HCT116 (cell line): ENCODE results near the gene PAX2. TPM values are rescaled to one million over a fixed set of nuclear protein-coding genes. Genes with fewer than 3 reads are reported as not detected.

Source experiments
- ATAC-seq: fragments of 200-7000 bp; cut with Tn5 transposase; 2 replicates; pipeline ENCODE4 v1.9.1; 2020; ENCODE audit warnings: mild to moderate bottlenecking, moderate library complexity
- BruUV-seq: library from RNA; stranded (reverse); fragments of 400-500 nt; replicated peaks from 2 replicates; lab custom pipeline; 2021; lab: Mats Ljungman, UMichigan
- CTCF ChIA-PET: fragments of 300-600 bp; sonication (Branson Sonifier 250); formaldehyde crosslinking; loops from one replicate; lab custom pipeline; 2021; ENCODE audit warnings: antibody characterized with exemption; lab: Charles Lee
- POLR2A ChIA-PET: fragments of 300-600, 350-600 bp; sonication (Branson Sonifier 250); formaldehyde crosslinking; loops from one replicate; lab custom pipeline; 2021; ENCODE audit warnings: antibody characterized with exemption; lab: Charles Lee
- RAD21 ChIA-PET, 2 experiments: fragments of 300-600 bp; sonication (Branson Sonifier 250); formaldehyde crosslinking; loops; one replicate each; lab custom pipeline; 2023; ENCODE audit warnings: low total read pairs in 2 of 2; ENCODE audit not compliant: uncharacterized antibody in 2 of 2, unreplicated experiment in 2 of 2, low non-redundant PET in 1 of 2; lab: Charles Lee
- DNase-seq: peaks from one replicate; pipeline ENCODE4 v3.0.0-alpha.2; 2010; ENCODE audit warnings: low read depth, low spot score
- H2AFZ ChIP-seq: fragments of 200-600 bp; shearing (Covaris generic), sonication (generic); 2 replicates; pipeline ENCODE4 v1.6.1; 2017; ENCODE audit warnings: low read depth, mixed run types, mixed read lengths, antibody characterized with exemption, low read length; ENCODE audit not compliant: poor library complexity, severe bottlenecking
- H3K27ac ChIP-seq: 2 replicates; pipeline ENCODE4 v1.5.1; 2012; ENCODE audit warnings: low read depth, low read length
- H3K27me3 ChIP-seq: fragments of 200-600 bp; sonication (generic); 2 replicates; pipeline ENCODE4 v1.6.1; 2016; ENCODE audit warnings: mixed run types, low read length, mixed read lengths; ENCODE audit not compliant: insufficient read depth
- H3K36me3 ChIP-seq, 2 experiments: fragments of 200-500 bp in 1 of 2; fragments of 200-600 bp in 1 of 2; sonication (Bioruptor generic) in 1 of 2; sonication (generic) in 1 of 2; 2 replicates each; pipeline versions ENCODE4 v1.5.1 to v1.6.1; 2014 to 2016; ENCODE audit warnings: low read length in 2 of 2, inconsistent platforms in 1 of 2, mixed read lengths in 1 of 2, mixed run types in 1 of 2; ENCODE audit not compliant: insufficient read depth in 2 of 2, control insufficient read depth in 1 of 2
- H3K4me1 ChIP-seq, 2 experiments: fragments of 200-600 bp in 1 of 2; sonication (generic) in 1 of 2; 2 replicates each; pipeline versions ENCODE4 v1.5.1 to v1.6.1; 2012 to 2017; ENCODE audit warnings: low read length in 2 of 2, inconsistent platforms in 1 of 2, mild to moderate bottlenecking in 1 of 2, mixed read lengths in 1 of 2, mixed run types in 1 of 2, moderate library complexity in 1 of 2; ENCODE audit not compliant: insufficient read depth in 2 of 2, control insufficient read depth in 1 of 2
- H3K4me2 ChIP-seq: fragments of 200-600 bp; sonication (generic); 2 replicates; pipeline ENCODE4 v1.6.1; 2017; ENCODE audit warnings: mixed run types, low read length, mixed read lengths
- H3K4me3 ChIP-seq, 2 experiments: fragments of 200-600 bp in 1 of 2; sonication (generic) in 1 of 2; replicated peaks in 1 of 2; 2 replicates each; pipeline ENCODE4 v1.5.1; 2011 to 2016; ENCODE audit warnings: low read length in 2 of 2, control low read depth in 1 of 2, low read depth in 1 of 2, mild to moderate bottlenecking in 1 of 2, mixed read lengths in 1 of 2, mixed run types in 1 of 2
- H3K79me2 ChIP-seq: fragments of 200-600 bp; sonication (generic); 2 replicates; pipeline ENCODE4 v1.6.1; 2017; ENCODE audit warnings: mild to moderate bottlenecking, mixed run types, low read length, moderate library complexity, mixed read lengths; ENCODE audit not compliant: insufficient read depth
- H3K9ac ChIP-seq: fragments of 200-600 bp; sonication (generic); 2 replicates; pipeline ENCODE4 v1.6.1; 2016; ENCODE audit warnings: low read length, mixed read lengths
- H3K9me2 ChIP-seq: fragments of 200-600 bp; sonication (generic), shearing (Covaris generic); 2 replicates; pipeline ENCODE4 v1.6.1; 2017; ENCODE audit warnings: mixed run types, mild to moderate bottlenecking, moderate library complexity; ENCODE audit not compliant: insufficient read depth
- H3K9me3 ChIP-seq, 2 experiments: fragments of 200-500 bp in 1 of 2; fragments of 200-600 bp in 1 of 2; sonication (Bioruptor generic) in 1 of 2; sonication (generic) in 1 of 2; 2 replicates each; pipeline ENCODE4 v1.6.1; 2014 to 2017; ENCODE audit warnings: low read length in 2 of 2, mixed read lengths in 2 of 2, inconsistent platforms in 1 of 2, low read depth in 1 of 2, mild to moderate bottlenecking in 1 of 2, mixed run types in 1 of 2, moderate library complexity in 1 of 2; ENCODE audit not compliant: control insufficient read depth in 1 of 2, insufficient read depth in 1 of 2
- H4K20me1 ChIP-seq: fragments of 200-600 bp; sonication (generic), shearing (Covaris generic); 2 replicates; pipeline ENCODE4 v1.6.1; 2017; ENCODE audit warnings: mixed run types, mild to moderate bottlenecking, moderate library complexity; ENCODE audit not compliant: insufficient read depth
- CBX3 ChIP-seq: IDR thresholded peaks from 2 replicates; pipeline ENCODE4 v1.6.1; 2012; ENCODE audit warnings: low read depth
- EGR1 ChIP-seq: IDR thresholded peaks from 2 replicates; pipeline ENCODE4 v1.6.1; 2012; ENCODE audit warnings: low read depth
- SIN3A ChIP-seq: IDR thresholded peaks from 2 replicates; pipeline ENCODE4 v1.6.1; 2012; ENCODE audit warnings: low read depth
- SRF ChIP-seq: IDR thresholded peaks from 2 replicates; pipeline ENCODE4 v1.6.1; 2012; ENCODE audit warnings: low read depth
- YY1 ChIP-seq: IDR thresholded peaks from 2 replicates; pipeline ENCODE4 v1.6.1; 2011; ENCODE audit warnings: low read length, low read depth, moderate library complexity, mild to moderate bottlenecking; ENCODE audit not compliant: insufficient replicate concordance; ENCODE audit errors: extremely low read depth
- ZBTB33 ChIP-seq: IDR thresholded peaks from 2 replicates; pipeline ENCODE4 v1.6.1; 2011; ENCODE audit warnings: mild to moderate bottlenecking, low read length, moderate library complexity; ENCODE audit not compliant: insufficient replicate concordance; ENCODE audit errors: extremely low read depth
- ZFX ChIP-seq: fragments of 450-650 bp; IDR thresholded peaks from 2 replicates; pipeline ENCODE4 v1.6.1; 2017
- intact Hi-C: fragments of 100-400 bp; cut with micrococcal nuclease; formaldehyde crosslinking; loops from 2 replicates; pipeline ENCODE4 v1.10.0; 2022
- total RNA-seq: library from RNA; stranded (reverse); gene quantifications from one replicate; pipeline ENCODE4 v1.2.1, GENCODE V29; 2021; ENCODE audit not compliant: unreplicated experiment
- TF ChIP-seq, protein P1 (sequence below): IDR thresholded peaks from 2 replicates; pipeline ENCODE4 v1.6.1; 2012

PAX2 gene
- total RNA-seq, 1 experiment from 2014 or later = 5.0 TPM

DNA sequence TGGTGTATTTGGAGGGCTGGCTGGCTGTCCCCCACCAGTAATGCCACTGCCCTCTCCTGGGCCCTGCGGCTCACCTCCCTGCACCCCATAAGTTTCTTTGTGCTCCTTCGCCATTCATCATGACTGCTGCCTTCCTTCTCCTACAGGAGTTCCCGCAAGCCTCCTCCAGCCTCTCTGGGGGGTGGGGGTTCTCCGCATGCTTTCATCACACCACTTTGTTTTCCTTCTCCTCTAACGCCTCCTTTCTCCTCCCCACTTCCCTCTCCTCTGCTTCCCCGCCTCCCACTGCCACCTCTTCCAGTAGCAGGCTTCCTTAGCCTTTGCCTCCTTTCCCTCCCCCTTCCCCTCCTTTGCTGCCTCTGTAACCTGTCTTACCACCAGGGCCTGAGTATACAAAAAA, 58.1 kb downstream of the PAX2 start:
- Histone ChIP-seq H3K9ac (no peak overlapping the region), H3K9me2 (no peaks in the 10 kb centered on the region)
- RAD21 ChIA-PET = no interaction called here
- intact Hi-C loops = no loop called here
- POLR2A ChIA-PET = no interaction called here
- TF ChIP-seq EGR1 (no peak), ZFX (no peak), YY1 (no peak), CBX3 (no peak)
- TF ChIP-seq, all 23 proteins: peak for 0
- BruUV-seq = no TSS peak
- no peaks in the 10 kb centered on the region for H3K9me3 ChIP-seq
- no peak overlapping the region for H3K4me2 ChIP-seq
- no peak overlapping the region for H2AFZ ChIP-seq
- DNase-seq (no peak), ATAC-seq (no peak)
- no peaks in the 10 kb centered on the region for H3K79me2 ChIP-seq
- H3K4me3 ChIP-seq = no peak overlapping the region
- no peaks in the 10 kb centered on the region for H3K4me1 ChIP-seq
- H3K27ac ChIP-seq = no peak overlapping the region
- H3K27me3 ChIP-seq = no peaks in the 10 kb centered on the region
- no peaks in the 10 kb centered on the region for H4K20me1 ChIP-seq
- no peaks in the 10 kb centered on the region for H3K36me3 ChIP-seq
- CTCF ChIA-PET = no interaction called here

GRCh38 chr10:100803908-100804307, 58.5 kb downstream of the PAX2 start:
- H3K9me3 ChIP-seq = no peaks in the 10 kb centered on the region
- ChIA-PET RAD21 (no interaction called here), CTCF (no interaction called here), POLR2A (no interaction called here)
- H3K9me2 ChIP-seq = no peaks in the 10 kb centered on the region
- H3K4me2 ChIP-seq = no peak overlapping the region
- no peaks in the 10 kb centered on the region for H3K79me2 ChIP-seq
- no peaks in the 10 kb centered on the region for H4K20me1 ChIP-seq
- intact Hi-C loops = no loop called here
- BruUV-seq = no TSS peak
- H3K4me3 ChIP-seq = no peak overlapping the region
- H3K27ac ChIP-seq = no peak overlapping the region
- DNase-seq (no peak), ATAC-seq (no peak)
- TF ChIP-seq SRF (no peak), ZBTB33 (no peak), SIN3A (no peak)
- TF ChIP-seq, protein P1, sequence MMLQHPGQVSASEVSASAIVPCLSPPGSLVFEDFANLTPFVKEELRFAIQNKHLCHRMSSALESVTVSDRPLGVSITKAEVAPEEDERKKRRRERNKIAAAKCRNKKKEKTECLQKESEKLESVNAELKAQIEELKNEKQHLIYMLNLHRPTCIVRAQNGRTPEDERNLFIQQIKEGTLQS = no peak
- H3K27me3 ChIP-seq = no peaks in the 10 kb centered on the region
- H3K36me3 ChIP-seq = no peaks in the 10 kb centered on the region
- no peak overlapping the region for H3K9ac ChIP-seq
- no peaks in the 10 kb centered on the region for H3K4me1 ChIP-seq
- no peak overlapping the region for H2AFZ ChIP-seq
